ENCODE data around the gene KLHDC2.
"Not testable (repeated sequence)": the region's sequence is repeated elsewhere in the genome, so short reads cannot be mapped to it uniquely, and the experiment has no call there.

KLHDC2 gene

GRCh38 chr14:49767571-49768300 is at the start of gene KLHDC2:
Gene KLHDC2, plus strand, starts transcription at chr14:49768153. Its CDS starts 316 bp downstream, at chr14:49768469.
- in situ Hi-C loops (cut with HindIII; ENCODE audit: low sequenced_read_pairs) = no loop called here
- peak within 1 kb of the TSS; percentile 87 for H3K4me3 ChIP-seq (ENCODE audit: low read depth, low read length)
- TF ChIP-seq CTCF (IDR thresholded peaks at IDR 0.05; ENCODE audit: low read depth, low read length) = peak; percentile 8
- peak; percentile 93 for DNase-seq (ENCODE audit: low read depth, low spot score)

GRCh38 chr14:49720744-49721143 is 47.2 kb upstream of the KLHDC2 start:
- TF ChIP-seq CTCF (IDR thresholded peaks at IDR 0.05; ENCODE audit: low read depth, low read length) = no peak
- DNase-seq (ENCODE audit: low read depth, low spot score) = no peak
- in situ Hi-C loops (cut with HindIII; ENCODE audit: low sequenced_read_pairs) = no loop called here
- H3K4me3 ChIP-seq (ENCODE audit: low read depth, low read length) = no peak overlapping the region

GRCh38 chr14:49721733-49722435 is 46.1 kb upstream of the KLHDC2 start:
- in situ Hi-C loops (cut with HindIII; ENCODE audit: low sequenced_read_pairs); DNase-seq (ENCODE audit: low read depth, low spot score); H3K4me3 ChIP-seq (ENCODE audit: low read depth, low read length): not testable (repeated sequence)

- no peak overlapping the region for H3K4me3 ChIP-seq (ENCODE audit: low read depth, low read length)
- DNase-seq (ENCODE audit: low read depth, low spot score) = no peak
- in situ Hi-C loops (cut with HindIII; ENCODE audit: low sequenced_read_pairs) = no loop called here
- TF ChIP-seq CTCF (IDR thresholded peaks at IDR 0.05; ENCODE audit: low read depth, low read length) = no peak
Measured at GRCh38 chr14:49727171-49727570, 40.8 kb upstream of the KLHDC2 start.

GRCh38 chr14:49732896-49733295 is 35.1 kb upstream of the KLHDC2 start:
- no peak overlapping the region for H3K4me3 ChIP-seq (ENCODE audit: low read depth, low read length)
- in situ Hi-C loops (cut with HindIII; ENCODE audit: low sequenced_read_pairs) = no loop called here
- no peak for DNase-seq (ENCODE audit: low read depth, low spot score)
- TF ChIP-seq CTCF (IDR thresholded peaks at IDR 0.05; ENCODE audit: low read depth, low read length) = no peak

- no peak for DNase-seq (ENCODE audit: low read depth, low spot score)
- TF ChIP-seq CTCF (IDR thresholded peaks at IDR 0.05; ENCODE audit: low read depth, low read length) = no peak
Measured at GRCh38 chr14:49733836-49734235, 34.1 kb upstream of the KLHDC2 start.

GRCh38 chr14:49735669-49736068 is 32.3 kb upstream of the KLHDC2 start:
- H3K4me3 ChIP-seq (ENCODE audit: low read depth, low read length); DNase-seq (ENCODE audit: low read depth, low spot score); in situ Hi-C loops (cut with HindIII; ENCODE audit: low sequenced_read_pairs): not testable (repeated sequence)

More at GRCh38 chr14:49733836-49734235, 34.1 kb upstream of the KLHDC2 start:
- in situ Hi-C loops (cut with HindIII; ENCODE audit: low sequenced_read_pairs) = no loop called here
- no peak overlapping the region for H3K4me3 ChIP-seq (ENCODE audit: low read depth, low read length)

Data from astrocyte of the spinal cord (primary cell).